DMS114 treated with DMSO at 0.1 percent for 48 hours (cell line): ENCODE measurements around the gene VPS51.

ENCODE experiments used
- DNase-seq: peaks from one replicate; lab custom pipeline; 2025; ENCODE audit not compliant: unreplicated experiment; lab: John Stamatoyannopoulos, UW

Gene VPS51

DNA sequence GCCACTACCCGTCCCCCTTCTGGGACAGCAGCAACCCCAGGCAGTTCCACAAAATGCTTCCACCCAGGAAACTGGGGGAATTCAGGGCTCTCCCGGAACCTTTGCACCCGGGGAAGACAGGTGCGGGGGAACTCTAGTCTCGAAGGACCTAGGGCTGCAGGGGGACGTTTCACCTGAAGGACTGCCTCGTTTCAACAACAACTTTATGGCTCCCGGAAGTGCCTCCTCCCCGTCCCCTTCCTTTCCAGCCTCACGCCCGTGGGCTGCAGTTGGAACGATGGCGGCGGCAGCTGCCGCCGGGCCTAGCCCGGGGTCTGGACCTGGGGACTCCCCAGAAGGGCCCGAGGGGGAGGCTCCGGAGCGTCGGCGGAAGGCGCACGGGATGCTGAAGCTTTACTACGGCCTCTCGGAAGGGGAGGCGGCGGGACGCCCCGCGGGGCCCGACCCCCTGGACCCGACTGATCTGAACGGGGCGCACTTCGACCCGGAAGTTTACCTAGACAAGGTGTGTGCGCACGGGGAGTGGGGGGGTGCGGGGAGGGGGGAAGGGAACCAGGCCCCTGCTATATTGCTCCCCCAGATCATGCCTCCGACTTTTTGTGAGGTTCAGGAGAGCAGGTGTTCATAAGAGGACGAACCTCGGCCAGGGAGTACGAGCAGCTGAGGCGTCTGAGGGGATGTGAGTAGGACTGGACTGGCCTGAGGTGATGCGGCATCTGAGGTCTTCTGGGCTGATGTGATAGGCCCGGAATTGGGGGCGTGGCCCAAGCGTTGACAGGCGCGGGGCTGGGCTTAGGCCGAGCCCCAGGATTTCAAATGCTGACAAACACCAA, at the start of gene VPS51:
VPS51 (plus strand) TSS at position 241 of the 833 bp plus-strand sequence; CDS start at position 278, 37 bp downstream.
- DNase-seq = peak; percentile 79

DNA sequence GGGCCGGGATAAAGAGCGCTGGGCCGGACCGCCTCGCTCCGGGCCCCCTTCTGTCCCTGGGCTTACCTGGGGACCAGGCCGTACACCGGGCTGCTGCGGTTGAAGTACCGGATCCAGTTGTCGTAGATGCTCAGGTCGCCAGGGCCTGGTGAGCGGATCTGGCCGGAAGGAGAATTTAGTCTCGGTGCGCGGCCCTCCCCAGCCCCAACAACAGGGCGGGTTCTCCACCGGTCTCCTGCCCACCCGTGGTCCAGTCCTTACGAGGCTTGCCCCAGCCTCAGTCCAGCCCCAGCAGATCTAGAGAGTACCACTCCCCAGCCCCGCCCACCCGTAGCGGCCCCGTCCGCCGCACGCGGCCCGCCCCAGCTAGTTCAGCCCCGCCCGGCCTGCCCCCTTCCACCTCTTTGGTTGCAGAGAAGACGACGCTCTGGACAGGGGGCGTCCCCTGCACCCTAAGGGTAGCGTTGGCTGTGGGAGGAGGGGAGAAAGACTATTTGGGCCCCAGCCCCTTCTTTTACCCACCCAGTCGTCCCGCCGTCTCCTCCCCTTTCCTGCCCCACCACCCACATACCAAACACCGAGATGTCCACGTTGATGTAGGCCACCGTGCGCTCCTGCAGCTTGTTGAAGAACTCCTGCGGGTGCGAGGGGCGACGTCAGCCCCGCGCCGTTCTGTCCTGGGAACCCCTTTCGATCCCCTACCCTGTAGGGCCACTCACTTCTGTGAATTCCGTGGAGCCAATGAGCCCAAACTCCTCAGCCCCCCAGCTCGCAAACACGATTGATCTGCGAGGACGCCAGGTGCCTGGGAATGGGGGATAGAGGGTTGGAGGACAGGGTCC, 48.2 kb upstream of the VPS51 start:
- DNase-seq = no peak

DNA sequence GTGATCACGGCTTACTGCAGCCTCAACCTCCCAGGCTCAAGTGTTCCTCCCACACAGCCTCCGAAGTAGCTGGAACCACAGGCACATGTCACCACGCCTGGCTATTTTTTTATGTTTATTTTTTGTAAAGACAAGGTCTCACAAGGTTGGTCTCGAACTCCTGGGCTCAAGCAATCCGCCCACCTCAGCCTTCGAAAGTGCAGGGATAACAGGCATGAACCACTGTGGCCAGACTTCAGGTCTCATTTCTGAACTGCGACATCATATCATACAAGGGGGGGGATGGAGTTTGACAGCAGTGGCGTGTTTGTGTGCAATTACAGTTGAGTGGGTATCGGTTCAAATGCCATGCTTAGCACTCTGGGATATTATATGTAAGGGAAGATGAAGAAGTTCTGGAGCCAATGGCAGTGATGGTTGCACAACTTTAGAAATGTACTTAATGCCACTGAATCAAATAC, 44.6 kb upstream of the VPS51 start:
- no peak for DNase-seq

DNA sequence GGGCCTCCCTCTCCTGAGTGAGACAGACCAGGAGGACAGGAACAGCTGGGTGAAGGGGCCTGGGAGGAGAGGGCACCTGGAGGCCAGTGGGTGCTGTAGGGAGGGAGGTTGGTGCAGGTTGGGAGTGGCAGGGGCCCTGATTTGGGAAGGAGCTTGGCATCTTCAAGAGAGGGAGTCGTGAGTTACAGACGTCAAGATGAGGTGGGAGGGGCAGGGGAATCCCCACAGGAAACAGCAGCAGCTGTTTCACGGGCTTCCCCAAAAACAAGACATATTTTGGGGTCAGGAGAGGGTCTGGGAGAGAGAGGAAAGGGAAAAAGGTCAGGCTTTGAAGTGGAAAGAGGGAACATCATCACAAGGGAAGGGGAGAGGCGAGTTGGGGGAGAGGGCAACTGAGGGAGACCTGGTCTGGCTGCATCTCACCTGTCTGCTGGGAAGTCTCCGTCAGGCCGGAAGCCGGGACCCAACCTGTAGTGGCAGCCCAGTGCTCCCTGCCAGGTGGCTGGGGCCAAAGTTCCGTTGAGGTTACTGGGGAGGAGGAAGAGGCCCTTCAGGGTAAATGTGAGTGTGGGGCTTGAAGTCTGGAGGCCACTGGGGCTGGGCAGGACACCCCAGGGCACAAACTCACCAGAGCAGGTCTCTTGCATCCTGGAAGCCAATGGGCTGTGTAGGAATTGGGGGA, 42.0 kb upstream of the VPS51 start:
- DNase-seq = no peak

DNA sequence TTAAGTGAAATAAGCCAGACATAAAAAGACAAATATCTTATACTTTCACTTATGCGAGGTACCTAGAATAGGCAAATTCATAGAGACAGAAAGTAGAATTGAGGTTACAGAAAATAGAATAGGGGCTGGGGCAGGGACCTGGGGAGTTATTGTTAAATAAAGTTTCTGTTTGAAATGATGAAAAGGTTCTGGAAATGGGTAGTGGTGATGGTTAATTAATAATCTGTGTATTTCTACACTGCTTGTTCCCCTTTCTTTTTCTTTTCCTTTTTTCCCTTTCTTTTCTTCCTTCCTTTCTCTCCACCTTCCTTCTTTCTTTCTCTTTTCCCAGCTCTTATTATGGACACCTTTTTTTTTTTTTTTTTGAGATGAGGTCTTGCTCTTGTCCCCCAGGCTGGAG, 40.5 kb upstream of the VPS51 start:
- DNase-seq = no peak

DNA sequence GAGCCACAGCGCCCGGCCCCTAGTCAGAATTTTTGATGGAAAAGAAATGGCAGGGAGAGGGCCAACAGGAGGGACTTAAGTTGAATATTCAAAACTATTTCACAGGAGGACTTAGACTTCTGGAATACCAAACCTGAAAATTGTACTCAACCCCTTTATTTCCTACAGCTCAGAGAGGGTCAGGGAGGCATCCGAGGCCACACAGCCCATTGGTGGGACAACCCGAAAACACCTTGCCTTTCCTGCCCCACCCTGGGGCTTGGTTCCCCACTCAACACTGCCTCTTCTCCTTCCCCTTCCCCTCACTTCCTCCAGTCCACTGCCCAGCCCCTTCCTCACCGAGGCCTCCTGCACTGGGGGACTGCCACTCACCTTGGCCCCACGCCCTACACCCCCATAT, 39.0 kb upstream of the VPS51 start:
- no peak for DNase-seq

DNA sequence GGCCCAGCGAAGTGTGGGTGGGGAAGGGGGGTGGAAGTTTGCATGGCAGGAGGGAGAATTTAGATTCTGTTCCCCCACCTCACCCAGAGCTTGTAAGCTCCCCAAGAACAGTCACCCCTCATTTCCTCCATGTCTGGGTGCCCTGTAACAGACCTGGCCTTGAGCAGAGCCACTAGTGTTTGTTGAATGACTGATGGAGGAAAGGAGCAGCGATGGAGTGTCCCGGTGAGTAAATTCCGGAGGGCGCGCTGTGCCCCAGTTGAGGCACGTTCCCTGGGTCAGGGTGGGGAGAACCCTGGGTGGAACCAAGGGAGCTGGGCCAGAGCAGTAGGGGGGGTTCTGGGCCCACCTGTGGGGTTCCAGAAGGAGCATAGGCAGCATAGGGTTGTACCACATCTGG, 38.5 kb upstream of the VPS51 start:
- DNase-seq = no peak

DNA sequence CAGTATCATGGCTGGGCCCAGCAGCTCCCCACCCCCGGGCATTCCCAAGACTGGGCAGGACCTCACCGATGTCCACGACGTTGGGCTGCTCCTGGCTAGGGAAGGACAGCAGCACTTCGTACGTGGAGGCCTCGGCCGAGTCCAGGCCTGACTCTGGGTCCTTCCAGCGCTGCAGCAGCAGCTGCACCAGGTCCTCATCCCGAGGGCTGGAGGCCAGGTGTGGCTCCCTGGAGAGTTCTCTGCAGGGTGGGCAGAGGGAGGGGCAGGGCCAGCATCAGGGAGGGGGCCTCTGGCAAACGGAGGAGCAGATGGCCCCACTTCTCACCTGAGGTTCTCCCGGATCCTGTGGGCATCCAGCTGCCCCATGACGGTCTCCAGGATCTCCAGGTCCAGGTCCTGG, 38.0 kb upstream of the VPS51 start:
- no peak for DNase-seq

DNA sequence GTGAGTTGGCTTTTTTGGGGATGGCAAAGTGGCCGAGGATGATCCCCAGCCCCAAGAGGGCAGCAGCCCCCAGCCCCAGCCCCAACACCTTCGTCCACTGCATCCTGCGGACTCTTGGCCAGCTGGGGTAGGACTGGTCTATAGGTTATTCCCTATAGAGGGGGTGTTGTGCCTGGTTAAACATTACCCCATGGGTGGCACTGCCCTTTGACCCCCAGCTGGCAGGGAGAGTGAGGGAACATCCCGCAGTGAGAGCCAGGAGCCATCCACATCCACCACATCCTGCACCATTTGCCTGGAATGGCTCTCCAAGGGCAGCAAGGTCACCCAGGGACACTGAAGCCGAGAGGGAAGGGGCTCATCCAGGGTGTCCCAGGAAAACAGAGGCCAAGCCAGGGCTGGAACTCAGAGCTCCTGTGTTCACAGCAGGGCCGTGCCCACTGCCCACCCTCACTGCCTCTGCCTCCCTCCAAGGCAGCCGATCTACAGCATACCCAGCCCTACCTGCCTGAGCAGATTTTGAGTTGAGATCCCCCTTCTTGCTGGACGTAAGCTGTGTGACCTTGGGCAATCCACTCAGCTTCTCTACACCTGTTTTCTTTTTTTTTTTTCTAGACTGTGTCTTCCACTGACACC, 37.5 kb upstream of the VPS51 start, which contains the start of gene NAALADL1:
NAALADL1 (minus strand) TSS at position 135 of the 636 bp plus-strand sequence; CDS start at position 103, 32 bp downstream.
- DNase-seq = no peak

DNA sequence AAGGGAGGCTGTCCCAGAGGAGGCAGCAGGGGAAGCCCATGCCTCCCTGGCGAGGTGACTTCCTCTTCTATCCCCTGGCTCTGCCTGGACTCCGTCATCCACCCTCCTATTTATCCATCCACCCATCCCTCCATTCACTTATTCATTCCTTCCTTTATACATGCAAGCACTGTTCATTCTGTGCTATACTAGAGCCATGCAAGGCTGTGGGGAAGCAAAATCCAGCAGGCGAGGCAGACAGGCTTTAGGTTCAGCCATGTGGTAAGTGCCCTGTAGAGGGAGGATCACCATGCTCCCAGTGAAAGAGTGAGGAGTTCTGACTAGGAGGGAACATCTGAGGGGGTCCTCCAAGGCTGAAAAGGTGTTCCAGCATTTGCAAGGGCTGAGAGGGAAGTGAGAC, 36.5 kb upstream of the VPS51 start:
- no peak for DNase-seq

DNA sequence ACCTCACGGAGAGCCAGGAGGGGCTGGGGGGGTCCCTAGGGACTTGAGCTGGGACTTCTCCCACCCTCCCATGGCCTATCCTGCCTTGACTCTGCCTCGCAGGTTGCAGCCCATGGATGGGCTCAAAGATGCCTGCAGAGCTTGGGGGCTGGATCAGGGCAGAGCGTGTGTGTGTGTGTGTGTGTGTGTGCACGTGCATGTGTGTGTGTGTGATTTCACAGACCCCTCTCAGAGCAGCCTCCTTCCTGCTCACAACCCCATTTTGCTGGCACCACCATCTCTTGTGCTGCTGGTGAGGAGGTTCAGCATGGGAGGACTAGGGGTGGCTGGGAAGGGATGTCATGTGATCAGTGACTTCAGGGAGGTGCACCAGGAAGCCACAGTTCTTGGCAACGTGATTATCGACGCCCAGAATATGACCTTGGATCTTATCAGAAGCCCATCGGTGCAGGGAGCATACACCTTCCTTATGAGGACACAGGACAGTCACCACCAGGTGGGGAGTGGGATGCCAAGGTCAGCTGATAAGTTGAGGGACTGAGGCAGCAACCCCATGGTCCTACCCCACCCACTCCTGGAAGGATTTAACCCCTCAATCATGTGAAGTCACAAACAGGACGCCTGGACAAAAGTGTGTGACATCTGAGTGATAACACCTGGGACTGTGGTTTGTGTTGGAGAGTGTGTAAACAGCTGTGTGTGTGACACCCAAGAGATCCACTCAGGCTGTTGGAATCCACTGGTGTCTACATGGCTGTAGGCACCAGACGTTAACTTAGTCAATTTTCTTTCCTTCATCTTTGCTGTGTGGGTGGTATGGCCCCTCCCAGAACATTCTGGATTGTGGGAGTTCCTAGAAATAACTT, 35.8 kb upstream of the VPS51 start:
- no peak for DNase-seq

DNA sequence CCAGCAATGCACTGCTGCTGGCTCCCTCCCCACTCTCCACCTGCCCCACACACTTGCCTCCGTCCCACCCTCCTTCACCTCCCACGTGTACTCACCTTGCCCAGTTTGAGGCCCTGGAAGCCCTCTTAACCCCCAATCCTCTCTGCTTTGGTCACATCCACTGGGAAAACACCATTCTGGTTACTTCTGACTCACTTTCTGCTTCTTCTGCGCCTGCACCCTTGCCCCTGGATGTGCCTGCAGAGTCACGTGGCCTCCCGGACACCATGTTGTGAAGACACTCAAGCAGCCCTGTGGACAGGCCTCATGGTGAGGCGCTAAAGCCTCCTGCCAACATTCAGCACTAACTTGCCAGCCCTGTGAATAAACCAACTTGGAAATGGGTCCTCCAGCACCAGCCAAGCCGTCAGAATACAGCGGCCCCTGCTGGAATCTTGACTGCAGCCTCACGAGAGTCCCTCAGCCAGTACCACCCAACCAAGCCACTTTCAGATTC, 35.1 kb upstream of the VPS51 start:
- DNase-seq = no peak

DNA sequence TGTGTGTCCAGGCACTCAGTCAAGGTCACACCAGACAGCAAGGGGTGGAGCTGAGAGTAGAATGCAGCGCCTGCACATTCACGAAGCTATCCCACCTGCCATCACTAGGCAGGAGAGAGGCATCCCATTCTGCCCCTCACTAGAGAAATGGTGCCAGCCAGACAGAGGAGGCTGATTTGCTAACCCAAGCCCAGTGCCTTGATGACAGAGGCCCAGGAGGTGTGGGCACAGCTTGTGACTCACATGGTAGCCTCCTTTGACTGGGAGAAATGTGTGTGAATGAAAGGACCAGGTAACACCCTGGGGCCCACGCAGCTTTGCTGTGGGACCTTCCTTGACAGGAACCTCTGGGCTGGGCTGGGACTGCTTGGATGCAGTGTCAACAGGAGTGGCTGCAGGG, 32.5 kb upstream of the VPS51 start:
- DNase-seq = no peak

DNA sequence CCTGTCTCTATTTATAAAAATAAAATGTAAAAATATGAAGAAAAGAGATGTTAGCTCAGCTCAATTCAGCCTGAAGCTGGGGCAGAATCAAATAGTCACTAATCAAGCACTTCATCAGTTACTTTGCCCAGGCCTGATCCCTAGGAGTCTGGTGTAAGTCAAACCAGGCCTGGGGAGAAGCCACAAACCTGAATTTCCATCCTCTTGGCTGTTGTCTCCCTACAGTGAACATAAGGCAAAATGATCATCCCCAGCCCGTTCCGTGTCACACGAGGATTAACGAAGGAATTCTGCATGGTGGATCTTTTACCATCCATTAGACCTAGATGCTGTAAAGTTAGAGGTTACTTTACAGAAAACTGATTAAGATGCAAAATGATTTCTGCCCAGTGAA, 31.2 kb upstream of the VPS51 start:
- no peak for DNase-seq

DNA sequence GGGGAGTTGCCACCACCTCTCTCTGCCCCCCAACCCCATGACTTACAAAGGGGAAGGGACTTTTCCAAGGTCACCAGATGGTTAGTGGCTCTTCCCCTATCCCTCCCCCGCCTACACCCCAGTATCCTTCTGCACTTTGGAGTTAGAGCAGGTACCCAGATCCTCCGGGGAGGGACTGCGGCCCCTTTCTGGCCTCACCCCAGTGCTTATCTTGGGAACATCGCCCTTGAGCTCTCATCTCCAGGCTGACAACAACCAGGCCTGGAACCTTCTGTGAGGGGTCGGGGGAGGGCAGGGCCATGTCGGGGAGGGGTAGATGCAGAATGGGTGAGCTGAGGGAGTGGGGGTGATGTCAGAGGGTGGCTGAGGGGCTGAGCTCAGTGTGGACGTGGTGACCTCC, 30.2 kb upstream of the VPS51 start:
- no peak for DNase-seq

DNA sequence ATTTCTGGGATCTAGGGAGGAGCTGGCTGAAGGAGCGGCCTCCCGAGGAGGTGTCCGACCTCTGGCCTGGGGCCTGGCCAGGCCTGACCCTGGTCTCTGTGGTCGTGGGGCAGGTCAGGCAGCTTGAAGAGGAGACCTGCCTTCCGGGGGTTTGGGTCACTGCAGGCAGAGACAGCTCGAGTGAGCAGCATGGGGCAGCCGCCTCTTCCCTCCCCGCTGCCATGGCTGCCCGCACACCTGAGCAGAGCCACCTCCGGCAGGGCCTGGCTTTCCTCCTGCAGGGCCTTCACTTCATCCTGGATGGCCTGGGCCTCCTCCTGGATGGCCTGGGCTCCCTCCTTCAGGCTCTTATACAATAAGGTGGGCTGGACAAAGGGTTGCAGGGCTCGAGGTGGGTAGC, 29.7 kb upstream of the VPS51 start:
- no peak for DNase-seq

DNA sequence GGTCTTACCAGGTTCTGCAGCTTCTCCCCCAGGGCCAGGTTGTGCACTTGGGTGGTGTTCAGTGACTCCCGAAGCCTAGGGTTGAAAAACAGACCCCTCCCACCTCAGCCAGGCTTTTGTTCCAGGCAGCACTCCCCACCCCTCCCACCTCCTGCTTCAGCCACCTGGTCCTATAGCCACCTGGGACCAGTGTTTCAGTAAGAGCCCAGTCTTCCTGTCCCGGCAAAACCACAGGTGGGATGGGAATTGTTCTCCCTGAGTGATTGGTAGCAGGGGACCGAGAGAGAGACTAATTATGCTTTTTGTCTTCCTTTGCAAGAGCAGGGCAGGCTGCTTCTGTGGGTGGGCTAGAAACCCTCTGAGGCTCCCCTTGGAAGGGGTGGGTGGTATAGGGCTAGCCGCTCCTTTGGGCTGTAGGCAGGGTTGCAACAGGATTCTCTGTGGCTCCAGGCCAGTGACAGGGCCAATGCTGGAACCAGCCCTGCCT, 29.2 kb upstream of the VPS51 start:
- DNase-seq = no peak

DNA sequence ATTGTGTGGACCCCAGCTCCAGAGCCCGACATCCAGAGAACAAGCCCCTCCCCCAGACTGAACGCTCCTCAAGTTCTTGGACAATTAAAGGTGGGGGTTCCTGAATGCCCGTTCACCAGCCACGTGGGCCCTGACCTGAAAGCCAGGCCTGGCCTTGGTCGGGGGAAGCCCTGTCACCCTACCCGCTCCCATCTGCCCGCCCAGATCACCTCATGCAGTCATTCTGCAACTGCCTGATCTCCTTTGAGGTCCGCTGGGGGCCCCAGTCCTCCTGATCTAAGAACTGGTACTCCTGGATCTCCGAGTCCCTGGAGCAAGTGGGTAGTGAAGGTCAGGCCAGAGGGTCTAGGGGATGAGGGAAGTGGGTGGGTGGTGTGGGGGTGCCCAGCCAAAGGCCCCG, 28.6 kb upstream of the VPS51 start:
- no peak for DNase-seq

DNA sequence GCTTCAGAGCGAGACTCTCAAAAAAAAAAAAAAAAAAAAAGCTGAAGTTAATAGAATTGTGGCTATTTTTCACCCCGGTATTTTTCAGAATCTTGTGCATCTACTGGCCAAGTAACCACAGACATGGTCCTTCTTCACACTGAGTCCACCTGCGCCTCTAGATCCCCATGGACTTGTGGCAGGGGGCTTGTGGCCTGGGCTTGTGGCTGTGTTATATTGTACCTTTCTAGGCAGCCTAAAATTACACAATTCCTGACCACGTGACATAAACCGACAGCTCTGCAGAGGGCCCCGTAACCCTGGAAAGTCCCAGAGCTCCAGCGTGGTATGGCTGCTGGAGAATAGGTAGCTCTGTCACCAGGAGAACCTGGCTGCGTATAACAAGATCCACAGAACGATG, 26.8 kb upstream of the VPS51 start:
- DNase-seq = no peak
